Measurements from ENCODE around the gene RRAGC.

Gene RRAGC

GRCh38 chr1:38859561-38860453, at the start of gene RRAGC:
RRAGC (minus strand) TSS chr1:38859772; CDS start chr1:38859646, 126 bp downstream.
- peak; percentile 79 for DNase-seq

- DNase-seq = no peak
Measured at GRCh38 chr1:38908821-38909220, 49.2 kb upstream of the RRAGC start.

- no peak for DNase-seq
Measured at GRCh38 chr1:38905985-38906384, 46.4 kb upstream of the RRAGC start.

- DNase-seq = no peak
Measured at GRCh38 chr1:38899560-38899959, 40.0 kb upstream of the RRAGC start.

- no peak for DNase-seq
Measured at GRCh38 chr1:38898653-38899230, 39.2 kb upstream of the RRAGC start.

- no peak for DNase-seq
Measured at GRCh38 chr1:38896169-38896568, 36.6 kb upstream of the RRAGC start.

GRCh38 chr1:38892976-38893375, 33.4 kb upstream of the RRAGC start:
- DNase-seq = no peak

GRCh38 chr1:38891753-38892152, 32.2 kb upstream of the RRAGC start:
- DNase-seq = no peak

GRCh38 chr1:38889589-38889988, 30.0 kb upstream of the RRAGC start:
- no peak for DNase-seq

- no peak for DNase-seq
Measured at GRCh38 chr1:38888423-38889333, 29.1 kb upstream of the RRAGC start.

GRCh38 chr1:38885092-38885491, 25.5 kb upstream of the RRAGC start:
- no peak for DNase-seq

GRCh38 chr1:38881487-38881886, 21.9 kb upstream of the RRAGC start, which contains the start of gene GJA9:
GJA9 (minus strand) TSS chr1:38881587; CDS start chr1:38876098, 5,489 bp downstream.
- DNase-seq = no peak

- DNase-seq = no peak
Measured at GRCh38 chr1:38875811-38876210, 16.2 kb upstream of the RRAGC start.

- peak; percentile 82 for DNase-seq
Measured at GRCh38 chr1:38873027-38873969, 13.7 kb upstream of the RRAGC start, which contains the start of gene MYCBP. MYCBP (minus strand) TSS chr1:38873348; CDS start chr1:38873305, 43 bp downstream.

GRCh38 chr1:38872401-38873026, 12.9 kb upstream of the RRAGC start:
- DNase-seq = no peak

GRCh38 chr1:38870996-38871395, 11.4 kb upstream of the RRAGC start:
- no peak for DNase-seq

GRCh38 chr1:38867208-38867607, 7.6 kb upstream of the RRAGC start:
- DNase-seq = no peak

- no peak for DNase-seq
Measured at GRCh38 chr1:38865112-38865715, 5.6 kb upstream of the RRAGC start.

- no peak for DNase-seq
Measured at GRCh38 chr1:38860454-38860795, 853 bp upstream of the RRAGC start.

- no peak for DNase-seq
Measured at GRCh38 chr1:38858833-38859560, 575 bp downstream of the RRAGC start.

Data from NCI-H1694 treated with DMSO at 0.1 percent for 48 hours (cell line).